ENCODE data around the gene KLC3.

Gene KLC3

DNA sequence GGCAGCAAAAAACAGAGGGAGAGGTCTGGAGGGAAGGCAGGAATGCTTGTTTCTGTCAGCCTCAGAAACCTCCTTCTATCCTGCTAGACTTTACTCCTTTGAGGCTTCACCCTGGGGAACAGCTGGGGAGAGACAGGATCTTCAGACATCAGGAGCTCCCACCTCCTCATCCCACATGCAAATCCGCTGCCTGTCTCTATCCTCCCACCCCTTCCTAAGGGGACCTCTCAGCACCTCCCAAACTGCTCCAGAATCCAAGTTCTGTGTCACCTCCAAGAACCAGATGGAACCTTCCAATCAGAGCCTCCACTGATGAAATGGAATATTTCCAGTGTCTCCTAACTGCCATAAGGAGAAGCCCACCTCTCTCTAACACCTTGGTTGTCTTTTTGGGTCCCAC is 39.6 kb downstream of the KLC3 start:
- no peak for DNase-seq

DNA sequence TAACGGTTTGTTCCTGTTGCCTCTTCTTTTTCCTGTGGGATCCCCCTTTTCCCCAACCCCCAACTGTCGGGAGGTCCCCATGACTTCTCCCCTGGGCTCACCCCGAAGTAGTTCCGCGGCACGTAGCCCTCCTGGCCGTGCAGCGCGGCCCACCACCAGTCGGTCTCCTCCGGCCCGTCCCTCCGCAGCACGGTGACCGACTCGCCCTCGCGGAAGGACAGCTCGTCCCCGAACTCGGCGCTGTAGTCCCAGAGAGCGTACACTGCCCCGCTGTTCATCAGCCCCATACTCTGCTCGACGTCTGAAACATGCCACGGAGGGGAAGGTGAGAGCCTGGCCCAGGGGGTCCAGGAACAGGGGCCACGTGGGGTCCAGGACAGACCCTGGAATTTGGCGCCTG is 41.9 kb downstream of the KLC3 start:
- DNase-seq, result no peak

DNA sequence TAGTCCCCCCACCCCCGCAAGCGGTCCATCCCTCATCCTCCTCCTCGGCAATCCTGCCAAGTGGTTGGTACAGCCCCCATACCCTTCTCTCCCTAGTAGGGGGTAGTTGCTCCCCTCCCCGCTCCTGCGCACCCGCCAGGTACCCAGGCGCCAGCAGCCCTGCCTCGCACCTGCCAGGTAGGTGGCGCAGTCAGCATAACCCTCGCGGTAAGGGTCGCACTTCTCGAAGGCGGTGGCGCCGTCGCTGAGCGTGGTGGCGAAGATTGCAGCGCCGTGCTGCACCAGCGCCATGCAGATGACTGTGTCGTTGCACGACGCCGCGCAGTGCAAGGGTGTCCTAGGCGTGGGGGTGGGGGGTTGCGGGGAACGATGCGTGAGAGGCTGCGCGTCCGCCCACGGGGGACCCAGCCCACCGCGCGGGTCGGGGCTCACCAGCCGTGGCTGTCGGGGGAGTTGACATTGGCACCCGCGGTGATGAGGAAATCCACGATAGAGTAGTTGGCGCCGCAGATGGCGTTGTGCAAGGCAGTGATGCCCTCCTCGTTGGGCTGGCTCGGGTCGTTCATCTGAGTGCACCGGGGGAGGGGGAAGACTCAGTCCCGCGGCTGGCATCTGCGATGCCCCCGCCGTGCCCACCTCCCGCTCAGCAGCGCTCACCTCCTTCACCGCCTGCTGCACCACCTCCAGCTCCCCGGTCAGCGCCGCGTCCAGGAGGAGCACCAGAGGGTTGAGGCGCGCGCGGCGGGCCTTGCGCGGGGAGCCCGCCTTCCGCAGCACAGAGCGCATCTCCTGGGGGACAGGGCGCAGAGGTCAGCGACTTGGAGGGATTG is 45.1 kb downstream of the KLC3 start:
- DNase-seq, result no peak

DNA sequence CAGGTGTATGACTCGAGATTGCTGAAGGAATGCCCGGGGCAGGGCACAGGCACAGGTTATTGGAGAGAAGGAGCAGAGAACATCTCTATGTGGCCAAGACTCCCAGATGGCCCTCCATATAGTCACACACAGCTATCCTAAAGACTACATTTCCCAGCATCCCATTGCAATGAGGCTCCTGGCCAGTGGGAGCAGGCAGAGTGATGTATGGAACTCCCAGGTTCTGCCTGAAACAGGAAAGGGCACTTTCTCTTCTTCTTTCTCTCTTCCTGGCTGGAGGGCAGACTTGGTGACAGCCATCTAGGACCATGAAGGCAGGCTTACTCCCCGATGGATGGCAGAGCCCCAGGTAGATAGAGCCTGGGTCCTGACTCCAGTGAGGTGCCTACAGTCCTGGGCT is 50.8 kb downstream of the KLC3 start:
- no peak for DNase-seq

DNA sequence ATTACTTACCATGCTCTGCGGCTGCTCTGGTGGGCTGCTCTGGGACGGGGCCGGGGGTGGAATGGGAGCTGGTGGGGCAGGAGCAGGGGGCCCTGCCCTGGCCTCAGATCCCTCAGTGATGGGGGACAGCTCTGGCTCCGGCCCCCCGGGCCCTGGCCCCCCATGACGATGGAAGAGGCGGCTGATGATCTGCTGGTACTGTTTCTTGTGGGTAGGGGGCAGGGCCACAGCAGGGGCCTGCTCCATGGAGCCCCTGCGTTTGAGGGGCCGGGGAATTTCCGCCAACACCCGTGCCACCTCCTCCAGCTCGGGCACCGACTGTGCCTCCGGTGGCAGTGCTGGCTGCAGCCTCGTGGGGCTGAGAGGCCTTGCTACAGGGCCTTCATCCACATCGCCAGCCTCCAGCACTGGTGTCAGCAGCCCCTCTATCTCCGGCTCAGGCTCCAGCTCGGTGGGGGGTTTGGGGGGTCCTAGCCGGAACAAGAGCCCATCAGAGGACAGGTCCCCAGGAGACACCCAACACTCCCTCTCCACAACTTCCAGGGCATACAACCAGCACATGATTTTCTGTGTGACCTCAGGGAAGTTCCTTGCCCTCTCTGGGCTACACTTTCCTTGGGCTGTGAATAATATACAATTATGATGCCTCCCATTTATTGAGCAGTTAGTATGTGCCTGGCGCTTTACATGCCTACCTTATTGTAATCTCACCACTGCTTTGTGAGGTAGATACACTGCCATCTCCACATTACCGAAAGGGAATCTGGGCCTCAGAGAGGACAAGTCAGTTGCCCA is 51.5 kb downstream of the KLC3 start:
- DNase-seq, result no peak

DNA sequence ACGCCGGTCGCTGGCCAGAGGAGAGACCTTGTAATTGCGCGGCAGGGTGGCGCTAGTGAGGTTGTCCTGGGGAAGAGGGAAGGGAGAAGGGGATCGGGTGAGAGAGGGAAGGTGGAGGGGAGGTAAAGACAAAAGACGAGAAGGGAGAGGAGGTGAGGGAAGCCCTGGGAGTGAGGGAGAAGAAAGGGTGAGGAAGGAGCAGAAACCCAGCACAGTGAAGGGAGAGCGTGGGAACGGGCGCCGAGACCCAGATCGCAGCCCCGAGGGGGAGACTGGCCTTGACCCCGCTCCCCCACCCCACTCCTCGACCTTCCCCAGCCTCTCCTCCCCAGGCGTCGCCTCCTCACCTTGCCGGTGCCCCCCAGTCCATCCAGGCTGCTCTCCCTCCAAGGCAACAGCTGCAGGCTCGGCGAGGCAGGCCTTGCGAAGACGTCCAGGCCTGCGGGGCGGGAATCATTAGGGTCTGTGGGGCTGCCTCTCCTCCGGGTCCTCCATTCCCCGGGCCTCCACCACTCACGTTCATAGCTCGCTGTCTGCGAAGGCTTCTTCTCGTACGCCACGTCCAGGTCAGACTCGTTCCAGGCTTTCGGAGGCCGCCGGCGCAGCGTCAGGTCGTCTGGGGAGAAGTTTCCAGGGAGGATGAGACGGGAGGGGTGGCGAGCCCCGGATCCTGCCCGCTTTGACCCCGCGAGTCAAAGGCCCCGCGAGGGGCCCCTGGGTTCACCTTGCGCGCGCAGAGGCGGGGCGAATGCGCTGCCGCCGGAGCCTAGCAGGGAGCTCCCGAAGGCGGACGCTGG is 55.5 kb downstream of the KLC3 start:
- no peak for DNase-seq

DNA sequence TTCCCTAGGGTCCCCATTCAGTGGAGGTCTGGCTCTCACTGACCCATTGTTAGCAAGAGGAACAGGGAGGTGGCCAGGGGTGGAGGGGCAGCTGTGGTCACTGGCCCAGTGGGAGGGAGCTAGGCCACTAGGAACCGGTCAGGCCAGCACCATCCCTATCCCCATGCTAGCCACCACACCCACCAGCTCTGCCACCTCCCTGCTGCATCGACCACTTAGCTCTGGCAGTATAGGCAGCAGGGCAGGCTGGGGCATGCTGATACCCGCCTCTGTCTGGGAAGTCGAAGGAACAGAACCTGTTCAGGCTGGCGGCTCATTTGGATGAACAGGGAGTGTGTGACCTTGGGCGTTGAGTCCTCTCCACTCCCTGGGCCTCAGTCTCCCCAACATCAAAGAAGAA is 59.6 kb downstream of the KLC3 start:
- DNase-seq, result no peak

Data from activated CD4-positive, alpha-beta T cell treated with anti-CD3 and anti-CD28 coated beads, Interleukin-2, amount 50 U/mL, for 4 hours (primary cell).